ENCODE data around the gene SLC8A2. TPM values are rescaled to one million over a fixed set of nuclear protein-coding genes. Genes with fewer than 3 reads are reported as not detected.
A peak's percentile ranks its signal among the peaks of the same experiment; 100 is the strongest.

SLC8A2 gene
- total and polyA plus RNA-seq, 9 donors, result 0.07 to 1.3 (median 0.39) TPM; not detected in 3

GRCh38 chr19:47419789-47420188, 51.9 kb downstream of the SLC8A2 start:
- intact Hi-C loops (cut with DNase I), result loop anchor here in 3 of 4 donors (10.0 kb wide), 2 partner anchors 115 to 125 kb away; partner anchors contain the start of gene C5AR1 (in 1 of the 3)
- Histone ChIP-seq H3K4me1 (ENCODE audit: insufficient read depth) (peaks cover 3% of the 10 kb centered on the region), H3K4me3 (no peak overlapping the region), H3K9me3 (no peaks in the 10 kb centered on the region), H3K27ac (no peak overlapping the region), H3K36me3 (no peaks in the 10 kb centered on the region), H3K27me3 (no peaks in the 10 kb centered on the region)
- 8 to 16% (median 11%) methylated on average over 17 to 19 of the region's 19 CpGs for WGBS, 3 donors
- DNase-seq, result no peak
- TF ChIP-seq POLR2A (IDR thresholded peaks at IDR 0.05), result no peak
- TF ChIP-seq, protein P1, sequence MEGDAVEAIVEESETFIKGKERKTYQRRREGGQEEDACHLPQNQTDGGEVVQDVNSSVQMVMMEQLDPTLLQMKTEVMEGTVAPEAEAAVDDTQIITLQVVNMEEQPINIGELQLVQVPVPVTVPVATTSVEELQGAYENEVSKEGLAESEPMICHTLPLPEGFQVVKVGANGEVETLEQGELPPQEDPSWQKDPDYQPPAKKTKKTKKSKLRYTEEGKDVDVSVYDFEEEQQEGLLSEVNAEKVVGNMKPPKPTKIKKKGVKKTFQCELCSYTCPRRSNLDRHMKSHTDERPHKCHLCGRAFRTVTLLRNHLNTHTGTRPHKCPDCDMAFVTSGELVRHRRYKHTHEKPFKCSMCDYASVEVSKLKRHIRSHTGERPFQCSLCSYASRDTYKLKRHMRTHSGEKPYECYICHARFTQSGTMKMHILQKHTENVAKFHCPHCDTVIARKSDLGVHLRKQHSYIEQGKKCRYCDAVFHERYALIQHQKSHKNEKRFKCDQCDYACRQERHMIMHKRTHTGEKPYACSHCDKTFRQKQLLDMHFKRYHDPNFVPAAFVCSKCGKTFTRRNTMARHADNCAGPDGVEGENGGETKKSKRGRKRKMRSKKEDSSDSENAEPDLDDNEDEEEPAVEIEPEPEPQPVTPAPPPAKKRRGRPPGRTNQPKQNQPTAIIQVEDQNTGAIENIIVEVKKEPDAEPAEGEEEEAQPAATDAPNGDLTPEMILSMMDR (IDR thresholded peaks at IDR 0.05), result no peak
- no peak for TF ChIP-seq EP300 (IDR thresholded peaks at IDR 0.05)

- DNase-seq, result peak in 3 of 5 donors; percentile 44 to 64 (median 51)
- TF ChIP-seq, protein P1 (IDR thresholded peaks at IDR 0.05), result no peak
- TF ChIP-seq EP300 (IDR thresholded peaks at IDR 0.05) (no peak), POLR2A (IDR thresholded peaks at IDR 0.05) (no peak)
- Histone ChIP-seq H3K27ac (peak within 1 kb of the TSS in 1 of 2 donors; percentile 75), H3K36me3 (no peaks in the 10 kb centered on the region), H3K9me3 (no peaks in the 10 kb centered on the region), H3K27me3 (no peaks in the 10 kb centered on the region), H3K4me3 (peak within 1 kb of the TSS; percentile 71), H3K4me1 (ENCODE audit: insufficient read depth) (peaks cover 3% of the 10 kb centered on the region)
- 1% methylated on average over 10 to 68 of the region's 70 CpGs for WGBS, 3 donors
- intact Hi-C loops (cut with DNase I), result loop anchor here in 1 of 4 donors (10.0 kb wide), 1 partner anchor 114 kb away; the partner anchor contains the start of gene C5AR1
Observed at GRCh38 chr19:47419030-47419783, 52.5 kb downstream of the SLC8A2 start, which contains the start of gene MEIS3. Gene MEIS3 (minus strand): TSS chr19:47419527. CDS start chr19:47419081, 446 bp downstream.

- Histone ChIP-seq H3K27ac (peak overlapping the region in 1 of 2 donors; percentile 75), H3K9me3 (no peaks in the 10 kb centered on the region), H3K4me3 (peak overlapping the region; percentile 71), H3K4me1 (ENCODE audit: insufficient read depth) (peaks cover 3% of the 10 kb centered on the region), H3K27me3 (no peaks in the 10 kb centered on the region), H3K36me3 (no peaks in the 10 kb centered on the region)
- DNase-seq, result no peak
- intact Hi-C loops (cut with DNase I), result loop anchor here in 1 of 4 donors (10.0 kb wide), 1 partner anchor 114 kb away; the partner anchor contains the start of gene C5AR1
- 0 to 1% (median 0%) methylated on average over 9 of the region's 9 CpGs for WGBS, 3 donors
- no peak for TF ChIP-seq POLR2A (IDR thresholded peaks at IDR 0.05)
- TF ChIP-seq EP300 (IDR thresholded peaks at IDR 0.05), result no peak
- TF ChIP-seq, protein P1 (IDR thresholded peaks at IDR 0.05), result no peak
Observed at GRCh38 chr19:47418692-47419029, 53.0 kb downstream of the SLC8A2 start.

GRCh38 chr19:47417746-47418691, 53.7 kb downstream of the SLC8A2 start:
- no peaks in the 10 kb centered on the region for H3K9me3 ChIP-seq
- 12 to 17% (median 15%) methylated on average over 34 of the region's 34 CpGs for WGBS, 3 donors
- no peaks in the 10 kb centered on the region for H3K36me3 ChIP-seq
- no peak for TF ChIP-seq EP300 (IDR thresholded peaks at IDR 0.05)
- TF ChIP-seq, protein P1 (IDR thresholded peaks at IDR 0.05), result no peak
- no peak for TF ChIP-seq POLR2A (IDR thresholded peaks at IDR 0.05)
- no peaks in the 10 kb centered on the region for H3K27me3 ChIP-seq
- no peak overlapping the region for H3K27ac ChIP-seq
- H3K4me3 ChIP-seq, result peak overlapping the region; percentile 71
- intact Hi-C loops (cut with DNase I), result loop anchor here in 1 of 4 donors (10.0 kb wide), 1 partner anchor 113 kb away; the partner anchor contains the start of gene C5AR1
- H3K4me1 ChIP-seq (ENCODE audit: insufficient read depth), result peaks cover 3% of the 10 kb centered on the region
- DNase-seq, result no peak

All from ovary (tissue), 9 donors.